Gastrocnemius medialis (tissue), 4 donors: ENCODE measurements around the gene TMEM86B.

ENCODE experiments used
- POLR2A ChIP-seq, 2 donors: fragments of 450-650 bp; IDR thresholded peaks; one replicate each; pipeline ENCODE4 v1.6.1; 2017; ENCODE audit warnings: antibody characterized with exemption in 2 of 2, mild to moderate bottlenecking in 2 of 2, moderate library complexity in 2 of 2
- TF ChIP-seq, protein P1 (sequence below), 5 experiments: fragments of 450-650 bp in 3 of 5; fragments of 200-600 bp in 2 of 5; sonication (generic) in 2 of 5; IDR thresholded peaks in 4 of 5; conservative IDR thresholded peaks in 1 of 5; 1 replicate in 4 of 5; 2 replicates in 1 of 5; pipeline ENCODE4 v1.5.1; 2016 to 2019; ENCODE audit warnings: antibody characterized with exemption in 5 of 5, mild to moderate bottlenecking in 3 of 5, moderate library complexity in 3 of 5

DNA sequence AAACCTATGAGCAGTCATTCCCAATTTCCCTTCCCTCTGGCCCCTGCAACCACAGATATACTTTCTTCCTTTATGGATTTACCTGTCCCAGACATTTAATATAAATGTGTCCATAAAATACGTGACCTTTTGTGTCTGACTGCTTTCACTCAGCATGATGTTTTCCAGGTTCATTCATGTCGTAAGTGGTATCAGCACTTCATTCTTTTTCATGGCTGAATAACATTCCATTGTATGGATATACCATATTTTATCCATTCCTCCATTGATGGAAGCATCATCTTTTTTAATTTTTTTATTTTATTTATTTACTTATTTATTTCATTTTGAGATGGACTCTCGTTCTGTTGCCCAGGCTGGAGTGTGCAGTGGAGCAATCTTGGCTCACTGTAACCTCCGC is 38.3 kb upstream of the TMEM86B start:
- TF ChIP-seq, protein P1, sequence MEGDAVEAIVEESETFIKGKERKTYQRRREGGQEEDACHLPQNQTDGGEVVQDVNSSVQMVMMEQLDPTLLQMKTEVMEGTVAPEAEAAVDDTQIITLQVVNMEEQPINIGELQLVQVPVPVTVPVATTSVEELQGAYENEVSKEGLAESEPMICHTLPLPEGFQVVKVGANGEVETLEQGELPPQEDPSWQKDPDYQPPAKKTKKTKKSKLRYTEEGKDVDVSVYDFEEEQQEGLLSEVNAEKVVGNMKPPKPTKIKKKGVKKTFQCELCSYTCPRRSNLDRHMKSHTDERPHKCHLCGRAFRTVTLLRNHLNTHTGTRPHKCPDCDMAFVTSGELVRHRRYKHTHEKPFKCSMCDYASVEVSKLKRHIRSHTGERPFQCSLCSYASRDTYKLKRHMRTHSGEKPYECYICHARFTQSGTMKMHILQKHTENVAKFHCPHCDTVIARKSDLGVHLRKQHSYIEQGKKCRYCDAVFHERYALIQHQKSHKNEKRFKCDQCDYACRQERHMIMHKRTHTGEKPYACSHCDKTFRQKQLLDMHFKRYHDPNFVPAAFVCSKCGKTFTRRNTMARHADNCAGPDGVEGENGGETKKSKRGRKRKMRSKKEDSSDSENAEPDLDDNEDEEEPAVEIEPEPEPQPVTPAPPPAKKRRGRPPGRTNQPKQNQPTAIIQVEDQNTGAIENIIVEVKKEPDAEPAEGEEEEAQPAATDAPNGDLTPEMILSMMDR (IDR thresholded peaks at IDR 0.05 in 4 of 5, conservative IDR thresholded peaks at IDR 0.05 in 1 of 5), result no peak
- TF ChIP-seq POLR2A (IDR thresholded peaks at IDR 0.05), result no peak
